Left lung (tissue), 10 donors: ENCODE measurements around the gene TBCEL. TPM values are rescaled to one million over a fixed set of nuclear protein-coding genes. Genes with fewer than 3 reads are reported as not detected.

Experiments
- ATAC-seq: fragments of 200-7000 bp; cut with Tn5 transposase; one replicate; pipeline ENCODE4 v1.9.1; 2020; ENCODE audit warnings: moderate library complexity
- DNase-seq, 4 donors: peaks; one replicate each; pipeline ENCODE4 v3.0.0-alpha.2; 2013 to 2020
- H3K27ac ChIP-seq, 2 donors: fragments of 200-600 bp; sonication (generic) in 1 of 2; one replicate each; pipeline versions ENCODE4 v1.5.0 to v1.8.0; 2020 to 2021
- H3K27me3 ChIP-seq, 2 donors: fragments of 200-600 bp; sonication (generic) in 1 of 2; one replicate each; pipeline versions ENCODE4 v1.5.0 to v1.8.0; 2020 to 2021
- H3K36me3 ChIP-seq, 2 donors: fragments of 200-600 bp; sonication (generic) in 1 of 2; one replicate each; pipeline versions ENCODE4 v1.5.0 to v1.8.0; 2020 to 2021
- H3K4me1 ChIP-seq, 2 donors: fragments of 200-600 bp; one replicate each; pipeline ENCODE4 v1.8.0; 2021
- H3K4me3 ChIP-seq, 2 donors: fragments of 200-600 bp; sonication (generic) in 1 of 2; one replicate each; pipeline versions ENCODE4 v1.5.0 to v1.8.0; 2020 to 2021; ENCODE audit warnings: mild to moderate bottlenecking in 1 of 2
- H3K9me3 ChIP-seq, 2 donors: fragments of 200-600 bp; sonication (generic) in 1 of 2; one replicate each; pipeline versions ENCODE4 v1.5.0 to v1.8.0; 2020 to 2021
- intact Hi-C, 2 donors: fragments of 100-400 bp; cut with DNase I; formaldehyde crosslinking; loops; one replicate each; pipeline versions ENCODE4 v1.11.2 to v1.14.2; 2022
- polyA plus RNA-seq, 6 donors: library from polyadenylated mRNA; unstranded; fragments of 120-200 nt; gene quantifications; one replicate each; pipeline ENCODE4 v1.2.1, GENCODE V29; 2013; ENCODE audit not compliant: insufficient read length in 6 of 6
- total RNA-seq, 2 donors: library from RNA; stranded (reverse); fragmentation: NEBNext Ultra II Directional; extraction: Animal tissue kit (Norgen Biotek cat#: 25700); gene quantifications; one replicate each; pipeline ENCODE4 v1.2.1, GENCODE V29; 2021
- TF ChIP-seq, protein P1 (sequence below), 2 donors: fragments of 200-600 bp; sonication (generic) in 1 of 2; IDR thresholded peaks; one replicate each; pipeline versions ENCODE4 v1.5.0 to v1.8.0; 2021; ENCODE audit warnings: antibody characterized with exemption in 2 of 2
- donor health status: DM: no; HTN: yes; CAD: no.
- donor health status: DM: no; HTN: no; CAD: no.

Gene TBCEL
- total and polyA plus RNA-seq, 8 donors: 27.5 to 38.0 (median 32.0) TPM

- H3K27me3 ChIP-seq: no peaks in the 10 kb centered on the region
- H3K36me3 ChIP-seq: peaks cover 0 to 48% of the 10 kb centered on the region in 2 donors
- H3K27ac ChIP-seq: no peak overlapping the region
- no peak overlapping the region for H3K4me3 ChIP-seq
- H3K4me1 ChIP-seq: no peaks in the 10 kb centered on the region
- H3K9me3 ChIP-seq: no peaks in the 10 kb centered on the region
- ATAC-seq (no peak), DNase-seq (no peak)
- intact Hi-C loops: no loop called here
- TF ChIP-seq, protein P1, sequence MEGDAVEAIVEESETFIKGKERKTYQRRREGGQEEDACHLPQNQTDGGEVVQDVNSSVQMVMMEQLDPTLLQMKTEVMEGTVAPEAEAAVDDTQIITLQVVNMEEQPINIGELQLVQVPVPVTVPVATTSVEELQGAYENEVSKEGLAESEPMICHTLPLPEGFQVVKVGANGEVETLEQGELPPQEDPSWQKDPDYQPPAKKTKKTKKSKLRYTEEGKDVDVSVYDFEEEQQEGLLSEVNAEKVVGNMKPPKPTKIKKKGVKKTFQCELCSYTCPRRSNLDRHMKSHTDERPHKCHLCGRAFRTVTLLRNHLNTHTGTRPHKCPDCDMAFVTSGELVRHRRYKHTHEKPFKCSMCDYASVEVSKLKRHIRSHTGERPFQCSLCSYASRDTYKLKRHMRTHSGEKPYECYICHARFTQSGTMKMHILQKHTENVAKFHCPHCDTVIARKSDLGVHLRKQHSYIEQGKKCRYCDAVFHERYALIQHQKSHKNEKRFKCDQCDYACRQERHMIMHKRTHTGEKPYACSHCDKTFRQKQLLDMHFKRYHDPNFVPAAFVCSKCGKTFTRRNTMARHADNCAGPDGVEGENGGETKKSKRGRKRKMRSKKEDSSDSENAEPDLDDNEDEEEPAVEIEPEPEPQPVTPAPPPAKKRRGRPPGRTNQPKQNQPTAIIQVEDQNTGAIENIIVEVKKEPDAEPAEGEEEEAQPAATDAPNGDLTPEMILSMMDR (IDR thresholded peaks at IDR 0.05): no peak
These were observed 35.0 kb downstream of the TBCEL start for GRCh38 chr11:121058941-121059340.

- Histone ChIP-seq H3K36me3 (peaks cover 0 to 43% of the 10 kb centered on the region in 2 donors), H3K4me3 (no peak overlapping the region), H3K9me3 (no peaks in the 10 kb centered on the region), H3K27me3 (no peaks in the 10 kb centered on the region), H3K27ac (no peak overlapping the region), H3K4me1 (no peaks in the 10 kb centered on the region)
- TF ChIP-seq, protein P1 (IDR thresholded peaks at IDR 0.05): no peak
- no peak for DNase-seq
- intact Hi-C loops: no loop called here
- no peak for ATAC-seq
These were observed 35.7 kb downstream of the TBCEL start for GRCh38 chr11:121059605-121060004.

GRCh38 chr11:121063728-121064127 lies 39.8 kb downstream of the TBCEL start:
- TF ChIP-seq, protein P1 (IDR thresholded peaks at IDR 0.05): peak; percentile 23 to 25
- ATAC-seq (no peak), DNase-seq (no peak)
- H3K27me3 ChIP-seq: no peaks in the 10 kb centered on the region
- H3K36me3 ChIP-seq: peaks cover 0 to 38% of the 10 kb centered on the region in 2 donors
- intact Hi-C loops: no loop called here
- H3K4me3 ChIP-seq: no peak overlapping the region
- no peaks in the 10 kb centered on the region for H3K9me3 ChIP-seq
- no peaks in the 10 kb centered on the region for H3K4me1 ChIP-seq
- H3K27ac ChIP-seq: no peak overlapping the region

GRCh38 chr11:121066623-121067022 lies 42.7 kb downstream of the TBCEL start:
- Histone ChIP-seq H3K4me1 (no peaks in the 10 kb centered on the region), H3K9me3 (no peaks in the 10 kb centered on the region), H3K27ac (no peak overlapping the region), H3K4me3 (no peak overlapping the region), H3K27me3 (no peaks in the 10 kb centered on the region), H3K36me3 (peaks cover 0 to 36% of the 10 kb centered on the region in 2 donors)
- intact Hi-C loops: no loop called here
- TF ChIP-seq, protein P1 (IDR thresholded peaks at IDR 0.05): no peak
- ATAC-seq (no peak), DNase-seq (no peak)

DNA sequence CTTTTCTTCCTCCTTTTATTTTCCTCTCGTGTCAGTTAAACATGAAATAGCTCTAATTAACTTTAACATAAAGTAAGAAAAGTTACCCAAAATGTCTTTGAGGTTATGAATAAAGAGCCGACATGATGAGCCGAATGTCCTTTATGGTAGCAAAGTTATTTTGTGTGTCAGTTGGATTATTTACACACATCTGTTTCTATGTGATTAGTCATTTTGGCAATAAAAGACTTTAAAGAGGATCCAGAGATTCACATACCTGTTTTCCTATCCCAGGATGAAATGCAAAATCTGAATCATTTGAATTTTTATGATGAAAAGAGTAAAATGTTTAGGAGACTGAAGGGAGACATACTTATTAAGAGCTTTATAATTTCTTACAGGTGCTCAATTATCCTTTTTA lies 43.1 kb downstream of the TBCEL start:
- intact Hi-C loops: no loop called here
- TF ChIP-seq, protein P1 (IDR thresholded peaks at IDR 0.05): no peak
- no peak overlapping the region for H3K27ac ChIP-seq
- H3K9me3 ChIP-seq: no peaks in the 10 kb centered on the region
- DNase-seq (no peak), ATAC-seq (no peak)
- no peaks in the 10 kb centered on the region for H3K27me3 ChIP-seq
- peaks cover 0 to 32% of the 10 kb centered on the region in 2 donors for H3K36me3 ChIP-seq
- H3K4me1 ChIP-seq: no peaks in the 10 kb centered on the region
- H3K4me3 ChIP-seq: no peak overlapping the region
